Stimulated activated CD8-positive, alpha-beta memory T cell treated with anti-CD3 and anti-CD28 coated beads, Interleukin-4, amount 100 ng/mL, for 48 hours (primary cell): Measurements from ENCODE around the gene TMEM198.
A peak's percentile ranks its signal among the peaks of the same experiment; 100 is the strongest.

Experiments
- DNase-seq: peaks from one replicate; pipeline ENCODE4 v3.0.0-alpha.2; 2020

Gene TMEM198

DNA sequence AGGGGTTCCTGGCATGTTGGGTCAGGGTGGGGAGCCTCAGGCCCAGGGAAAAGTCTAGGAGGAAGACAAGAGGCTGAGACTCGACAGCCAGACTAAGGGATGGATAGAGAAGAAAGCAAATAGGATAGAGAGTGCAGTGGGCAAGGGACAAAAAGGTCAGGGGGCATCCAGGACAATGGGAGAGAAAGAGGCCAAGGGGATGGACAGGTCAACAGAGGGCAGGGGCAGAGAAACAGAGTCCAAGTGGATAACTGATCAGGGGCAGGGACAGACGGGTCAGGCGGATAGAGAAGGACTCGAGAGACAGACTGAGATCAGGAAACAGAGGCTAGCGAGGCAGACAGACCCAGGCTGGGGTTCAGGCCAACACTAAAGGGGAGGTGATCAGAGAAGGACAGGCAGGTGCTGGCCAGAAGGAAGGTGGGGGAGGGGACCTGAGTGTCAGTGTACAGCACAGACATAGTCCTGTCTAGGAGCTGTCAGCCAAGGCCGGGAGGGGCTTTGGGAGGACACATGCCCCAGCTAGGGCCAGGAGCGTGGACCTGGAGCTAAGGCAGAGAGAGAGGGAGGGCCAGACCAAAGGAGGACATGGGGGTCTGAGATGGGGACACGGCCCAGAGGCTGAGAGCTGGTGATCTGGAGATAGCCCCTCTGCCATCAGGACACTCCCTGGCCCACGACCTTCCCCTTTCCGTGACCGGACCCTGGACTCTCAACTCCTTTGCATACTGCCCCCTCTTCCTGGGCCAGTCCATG is 17.3 kb upstream of the TMEM198 start:
- no peak for DNase-seq

DNA sequence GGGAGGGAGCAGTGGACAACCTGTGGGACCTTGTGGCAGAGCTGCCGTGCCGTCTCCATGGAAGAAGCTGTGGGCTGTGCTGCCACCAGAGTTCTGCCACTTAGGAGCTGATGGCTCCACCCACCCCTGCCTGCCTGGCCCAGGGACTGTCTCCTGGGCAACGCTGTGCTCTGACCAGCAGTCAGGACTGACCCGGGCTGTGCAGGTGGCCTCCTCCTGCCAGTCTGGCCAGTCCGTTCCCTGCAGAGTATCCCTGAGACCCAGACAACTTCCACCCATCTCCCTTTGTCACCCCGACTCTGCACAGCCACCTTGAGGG is 16.8 kb upstream of the TMEM198 start:
- DNase-seq, result no peak

DNA sequence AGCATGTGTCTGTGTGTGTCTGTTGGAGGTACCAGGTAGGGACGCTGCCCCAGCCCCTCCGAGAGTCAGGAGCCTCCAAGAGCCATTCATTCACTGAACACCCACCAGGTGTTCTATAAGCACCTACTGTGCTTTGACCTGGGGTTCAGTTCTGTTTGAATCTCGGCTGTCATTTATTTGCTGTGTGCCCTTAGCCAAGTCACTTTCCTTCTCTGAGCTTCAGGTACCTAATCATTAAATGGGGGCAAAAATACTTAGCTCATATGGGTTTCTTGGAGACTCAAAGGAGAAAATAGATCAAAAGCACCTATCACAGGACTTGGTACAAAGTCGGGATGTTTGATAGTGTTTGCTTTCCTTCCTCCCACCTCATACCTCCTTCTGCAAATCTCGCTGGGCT is 16.4 kb upstream of the TMEM198 start:
- DNase-seq, result no peak

DNA sequence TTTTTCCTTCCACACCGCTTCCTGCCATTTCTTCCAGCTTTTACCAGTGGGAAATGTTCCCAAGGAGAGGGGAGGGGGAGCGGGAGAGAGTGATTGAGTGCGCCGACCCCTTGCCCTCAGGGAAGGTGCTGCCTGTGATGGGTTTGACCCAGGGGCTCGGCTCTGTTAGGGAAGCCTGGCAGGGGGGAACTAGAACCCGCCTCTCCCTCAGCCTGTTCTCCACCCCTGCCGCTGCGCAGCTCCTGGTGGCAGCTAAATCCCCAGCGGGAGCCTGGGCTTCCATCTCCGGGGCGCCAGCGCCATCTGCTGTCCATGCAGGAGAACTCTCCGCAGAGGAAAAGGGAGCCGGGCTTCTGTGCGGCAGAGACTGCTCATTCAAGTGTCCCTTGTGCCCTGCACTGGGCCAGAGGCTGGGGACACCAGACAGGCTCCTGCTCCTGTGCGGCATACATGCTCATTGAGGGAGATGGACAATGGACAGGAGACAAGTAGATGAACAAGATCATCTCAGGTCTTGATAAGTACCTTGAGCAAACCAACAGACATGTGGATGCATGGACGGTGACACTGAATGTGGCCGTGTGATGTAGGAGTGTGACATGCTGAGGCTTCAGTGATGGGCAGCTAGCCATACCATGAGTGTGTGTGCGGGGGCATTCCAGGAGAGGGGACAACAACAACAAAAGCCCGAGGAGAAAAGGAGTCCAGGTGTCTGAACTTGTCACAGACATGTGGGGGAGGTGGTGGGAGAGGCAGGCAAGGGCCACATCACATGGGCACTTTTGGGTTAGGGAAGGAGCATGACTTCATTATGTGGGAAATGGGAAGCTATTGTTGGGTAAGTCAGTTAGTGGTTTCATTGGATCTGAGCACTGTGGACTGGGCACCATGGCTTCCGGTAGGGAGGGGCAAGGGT is 13.5 kb upstream of the TMEM198 start:
- peak; percentile 93 for DNase-seq

DNA sequence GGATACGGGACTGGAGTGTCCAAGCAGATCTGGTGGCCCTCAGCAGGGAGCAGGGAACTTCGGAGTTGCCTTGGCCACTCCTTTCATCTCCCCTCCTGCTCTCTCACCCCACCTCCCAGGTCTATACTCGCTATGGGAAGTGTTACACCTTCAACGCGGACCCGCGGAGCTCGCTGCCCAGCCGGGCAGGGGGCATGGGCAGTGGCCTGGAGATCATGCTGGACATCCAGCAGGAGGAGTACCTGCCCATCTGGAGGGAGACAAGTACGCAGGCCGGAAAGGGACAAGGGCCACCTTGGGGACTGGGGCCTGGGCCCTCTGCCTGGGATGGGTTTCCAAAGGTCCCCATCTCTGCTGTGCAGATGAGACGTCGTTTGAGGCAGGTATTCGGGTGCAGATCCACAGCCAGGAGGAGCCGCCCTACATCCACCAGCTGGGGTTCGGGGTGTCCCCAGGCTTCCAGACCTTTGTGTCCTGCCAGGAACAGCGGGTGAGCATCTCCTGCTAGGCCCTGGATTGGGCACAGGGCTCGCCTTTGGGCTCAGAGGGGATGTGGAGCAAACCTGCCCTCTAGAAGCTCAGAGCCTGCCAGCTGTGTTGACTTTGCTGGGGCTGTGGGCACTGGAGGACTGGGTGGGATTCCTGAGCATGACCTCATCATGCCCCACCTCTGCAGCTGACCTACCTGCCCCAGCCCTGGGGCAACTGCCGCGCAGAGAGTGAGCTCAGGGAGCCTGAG is 12.0 kb upstream of the TMEM198 start:
- DNase-seq, result no peak

DNA sequence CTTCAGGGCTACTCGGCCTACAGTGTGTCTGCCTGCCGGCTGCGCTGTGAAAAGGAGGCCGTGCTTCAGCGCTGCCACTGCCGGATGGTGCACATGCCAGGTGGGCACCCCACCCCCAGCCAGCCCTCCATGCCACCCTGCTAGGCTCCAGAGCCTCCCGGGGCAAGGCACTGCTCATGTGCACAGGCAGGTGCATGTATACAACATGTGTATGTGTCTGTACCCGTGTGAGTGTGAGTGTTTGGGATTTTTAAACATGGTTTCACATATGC is 11.5 kb upstream of the TMEM198 start:
- no peak for DNase-seq

DNA sequence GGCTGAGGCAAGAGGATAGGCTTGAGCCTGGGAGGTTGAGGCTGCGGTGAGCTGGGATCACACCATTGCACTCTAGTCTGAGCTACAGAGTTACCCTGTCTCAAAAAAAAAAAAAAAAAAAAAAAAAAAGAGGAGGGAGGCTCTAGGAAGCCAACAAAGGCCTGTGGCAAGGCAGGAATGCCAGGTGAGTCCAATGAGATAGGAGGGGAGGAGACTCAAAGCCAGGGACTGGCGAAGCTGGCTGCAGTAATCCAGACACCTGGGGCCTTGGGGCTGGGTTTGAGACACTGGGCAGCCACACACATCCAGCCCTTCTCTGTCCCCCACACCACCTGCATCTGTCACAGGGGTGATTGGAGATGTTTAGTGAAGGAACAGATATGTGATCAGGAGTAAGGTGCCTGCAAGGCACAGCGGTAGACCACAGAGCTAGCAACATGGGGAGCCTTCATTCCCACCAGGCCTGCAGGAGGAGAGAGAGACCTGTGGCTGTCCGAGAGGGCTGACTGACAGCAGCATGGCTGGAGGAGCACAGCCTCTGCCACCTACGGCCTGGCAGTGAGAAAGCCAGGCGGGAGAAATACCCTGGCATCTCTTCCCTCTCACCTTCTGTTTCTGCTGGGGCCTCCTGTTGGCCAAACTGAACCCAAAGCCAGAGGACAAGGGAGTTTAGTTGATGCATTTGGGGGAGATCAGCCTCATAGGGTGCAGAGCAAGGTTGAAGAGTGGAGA is 9.7 kb upstream of the TMEM198 start:
- no peak for DNase-seq

DNA sequence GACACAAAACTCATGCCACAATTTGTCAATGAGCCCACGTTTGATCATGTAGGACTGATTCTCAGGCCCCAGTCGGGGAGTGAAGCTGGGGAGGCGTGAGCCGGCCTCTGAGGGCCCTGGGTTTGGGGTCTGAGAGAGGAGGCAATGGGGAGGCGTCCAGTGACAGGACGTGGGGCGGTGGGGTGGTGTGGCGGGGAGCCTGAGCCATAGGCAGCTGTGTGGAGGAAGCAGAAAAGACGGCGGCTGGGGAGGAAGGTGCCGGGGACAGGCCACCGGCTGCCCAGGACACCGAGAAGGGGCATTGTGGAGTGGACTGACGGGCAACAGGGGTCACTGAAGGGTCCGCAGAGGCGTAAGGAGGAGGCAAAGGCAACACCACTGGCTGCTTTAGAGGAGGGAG is 7.4 kb upstream of the TMEM198 start:
- DNase-seq, result no peak

DNA sequence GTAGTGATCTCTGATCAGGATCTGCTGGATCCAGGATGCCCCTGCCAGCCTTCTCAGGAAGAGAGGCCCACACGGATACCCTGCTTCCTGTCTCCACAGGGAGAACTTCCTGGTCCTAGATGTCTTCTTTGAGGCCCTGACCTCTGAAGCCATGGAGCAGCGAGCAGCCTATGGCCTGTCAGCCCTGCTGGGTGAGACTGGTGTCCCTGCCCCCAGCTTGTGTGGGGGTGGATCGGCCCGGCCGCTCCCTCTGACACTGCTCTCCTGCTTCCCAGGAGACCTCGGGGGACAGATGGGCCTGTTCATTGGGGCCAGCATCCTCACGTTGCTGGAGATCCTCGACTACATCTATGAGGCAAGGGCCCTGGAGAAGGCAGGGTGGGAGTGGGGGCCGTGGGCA is 6.9 kb upstream of the TMEM198 start:
- DNase-seq, result no peak

DNA sequence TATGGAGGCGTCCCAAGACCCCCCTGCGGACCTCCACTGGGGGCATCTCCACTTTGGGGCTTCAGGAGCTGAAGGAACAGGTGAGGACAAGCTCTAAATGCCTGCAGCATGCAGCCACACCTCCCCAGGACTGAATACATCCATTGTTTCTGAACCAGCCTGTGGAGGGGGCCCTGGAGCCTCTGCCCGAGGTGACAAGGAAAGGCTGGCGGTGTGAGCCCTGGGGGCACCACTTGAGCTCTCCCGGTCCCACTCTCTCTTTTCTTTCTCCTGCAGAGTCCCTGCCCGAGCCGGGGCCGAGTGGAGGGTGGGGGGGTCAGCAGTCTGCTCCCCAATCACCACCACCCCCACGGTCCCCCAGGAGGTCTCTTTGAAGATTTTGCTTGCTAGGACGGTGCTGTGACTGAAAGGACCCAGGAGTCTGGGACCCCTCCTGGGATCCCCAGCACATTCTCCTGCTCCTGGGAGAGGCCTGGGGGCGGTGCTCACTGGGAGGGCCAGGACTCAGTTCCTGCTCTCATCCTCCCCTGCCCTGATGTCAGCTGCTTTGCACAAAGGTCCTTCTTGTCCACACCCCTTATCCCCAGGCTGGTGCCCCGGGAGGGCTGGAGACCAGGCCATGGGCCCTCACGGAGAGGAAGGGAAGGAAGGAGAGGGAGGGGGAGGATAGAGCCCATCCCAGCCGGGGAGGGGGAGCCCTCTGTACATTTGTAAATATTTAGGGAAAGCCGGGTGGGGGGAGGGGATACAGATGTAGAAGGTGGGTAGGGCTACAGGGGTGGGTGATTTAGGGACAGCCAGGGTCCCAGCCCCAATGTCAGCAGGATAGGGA is 6.0 kb upstream of the TMEM198 start:
- DNase-seq, result no peak

DNA sequence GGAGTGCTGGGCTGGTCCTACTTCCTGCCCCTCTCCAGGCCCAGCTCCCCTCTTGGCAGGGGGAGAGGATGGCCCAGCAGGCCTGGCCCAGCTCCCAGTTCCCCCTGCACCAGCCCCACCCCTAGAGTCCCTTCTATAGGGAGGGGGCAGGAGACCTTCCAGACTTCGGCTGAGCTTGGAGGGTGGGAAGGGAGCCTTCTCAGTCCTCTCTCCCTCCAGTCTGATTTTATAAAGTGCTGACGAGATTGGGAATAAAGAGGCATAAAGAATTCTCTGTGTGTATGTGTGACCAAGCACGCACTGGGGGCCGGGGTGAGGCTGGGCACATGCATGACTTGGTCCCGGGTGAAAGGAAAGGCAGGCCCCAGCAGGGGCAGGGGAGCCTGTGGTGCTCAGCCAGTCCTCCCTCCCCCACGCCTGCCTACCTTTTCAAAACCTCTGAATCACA is 5.3 kb upstream of the TMEM198 start:
- DNase-seq, result no peak

DNA sequence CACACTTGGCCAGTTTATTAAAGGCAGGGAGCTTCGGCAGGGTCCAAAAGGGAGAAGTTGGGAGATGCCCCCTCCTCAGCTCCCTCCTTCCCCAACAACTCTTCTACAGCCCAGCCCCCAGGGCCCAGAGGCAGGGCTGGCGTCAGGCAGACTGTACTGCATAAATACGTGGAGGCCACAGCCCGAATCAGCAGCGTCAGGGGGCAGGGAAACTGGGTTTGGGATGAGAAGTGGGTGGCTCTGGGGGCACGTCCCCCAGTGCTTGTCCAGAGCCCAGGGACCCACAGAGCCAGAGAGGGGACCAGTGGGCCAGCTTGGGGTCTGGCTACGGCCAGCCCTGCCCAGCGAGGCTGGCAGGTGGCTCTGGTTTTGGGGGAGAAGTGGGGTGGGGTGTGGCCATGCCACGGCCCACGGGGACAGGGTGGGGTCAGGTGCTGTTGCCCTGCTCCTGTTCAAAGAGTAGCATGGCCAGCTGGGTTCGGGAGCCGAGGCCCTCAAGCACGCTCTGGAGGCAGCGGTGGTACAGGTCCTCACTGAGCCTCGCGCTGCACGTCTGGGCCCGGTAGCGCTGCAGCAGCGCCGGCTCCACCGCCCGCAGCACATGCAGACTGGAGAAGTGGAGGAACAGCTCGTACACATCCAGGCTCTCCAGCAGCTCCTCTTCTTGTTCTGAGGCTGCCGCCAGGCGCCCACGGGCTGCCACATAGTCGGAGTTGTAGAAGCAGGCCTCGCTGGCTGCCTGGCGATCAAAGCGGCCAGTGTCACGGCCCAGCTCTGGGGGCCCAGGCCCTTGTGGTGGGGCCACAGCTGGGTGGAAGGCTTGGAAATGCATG is 4.7 kb upstream of the TMEM198 start:
- no peak for DNase-seq

DNA sequence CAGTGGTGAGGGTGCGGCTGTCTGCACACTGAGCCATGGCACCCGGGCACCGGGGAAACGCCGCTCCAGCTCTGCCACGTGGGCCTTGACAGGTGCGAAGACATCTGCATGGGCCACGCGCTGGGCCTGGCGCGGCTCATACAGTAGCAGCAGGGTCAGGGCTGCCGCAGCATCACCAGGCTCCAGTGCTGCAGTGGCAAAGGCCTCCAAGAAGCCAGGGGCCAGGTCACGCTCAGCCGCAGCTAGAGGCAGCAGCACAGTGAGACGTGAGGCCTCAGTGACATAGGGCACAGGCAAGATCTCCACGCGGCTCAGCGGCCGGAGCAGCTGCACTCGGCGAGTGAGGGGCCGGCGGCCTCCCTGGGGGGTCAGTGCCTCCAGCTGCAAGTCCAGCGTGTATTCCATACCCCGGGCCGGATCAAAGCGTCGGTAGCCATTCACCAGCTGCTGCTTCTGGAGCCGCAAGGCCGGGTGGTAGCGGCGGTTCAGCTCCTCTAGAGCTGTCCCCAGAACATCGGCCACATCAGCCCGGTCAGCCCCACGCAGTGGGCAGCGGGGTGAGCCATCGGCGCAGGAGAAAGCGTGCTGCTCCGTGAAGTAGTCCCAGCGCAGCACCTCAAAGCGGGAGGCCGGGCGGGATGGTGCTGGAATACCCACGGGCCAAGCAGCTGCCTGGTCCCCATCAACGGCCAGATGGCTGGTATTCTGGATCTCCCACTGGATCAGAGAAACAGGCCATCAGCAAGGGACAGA is 3.7 kb upstream of the TMEM198 start:
- no peak for DNase-seq

DNA sequence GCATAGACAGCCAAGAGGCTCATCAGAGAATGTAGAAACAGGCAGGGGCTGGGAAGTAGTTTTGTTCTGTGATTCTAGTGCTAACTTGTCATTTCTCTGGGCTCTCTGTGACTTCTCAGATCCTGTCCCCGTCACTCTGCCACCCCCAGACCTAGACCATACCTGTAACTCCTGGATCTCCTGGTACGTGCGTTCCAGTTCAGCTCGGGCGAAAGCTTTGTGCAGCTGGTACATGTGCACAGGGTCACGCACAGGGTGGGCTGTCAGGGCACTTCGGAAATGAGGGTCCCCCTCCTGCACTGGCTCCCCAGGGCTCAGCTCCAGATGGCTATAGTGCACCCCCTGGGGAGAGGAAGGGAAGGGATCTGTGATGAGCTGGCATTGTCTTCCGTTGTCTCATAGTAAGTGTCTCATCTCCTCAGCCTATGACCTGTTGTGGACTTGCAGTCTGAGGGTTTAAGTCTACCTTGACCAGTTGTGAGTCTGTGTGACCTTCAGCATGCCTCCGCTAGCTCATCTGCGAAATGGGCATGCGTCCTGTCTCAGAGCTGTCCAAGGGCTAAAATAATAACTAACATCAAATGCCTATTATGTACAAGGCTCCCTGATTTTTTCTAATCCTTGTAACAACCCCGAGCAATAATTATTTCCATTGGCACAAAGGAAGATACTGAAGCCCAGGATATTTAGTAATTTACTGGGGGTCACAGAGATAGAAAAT is 2.9 kb upstream of the TMEM198 start:
- DNase-seq, result no peak

DNA sequence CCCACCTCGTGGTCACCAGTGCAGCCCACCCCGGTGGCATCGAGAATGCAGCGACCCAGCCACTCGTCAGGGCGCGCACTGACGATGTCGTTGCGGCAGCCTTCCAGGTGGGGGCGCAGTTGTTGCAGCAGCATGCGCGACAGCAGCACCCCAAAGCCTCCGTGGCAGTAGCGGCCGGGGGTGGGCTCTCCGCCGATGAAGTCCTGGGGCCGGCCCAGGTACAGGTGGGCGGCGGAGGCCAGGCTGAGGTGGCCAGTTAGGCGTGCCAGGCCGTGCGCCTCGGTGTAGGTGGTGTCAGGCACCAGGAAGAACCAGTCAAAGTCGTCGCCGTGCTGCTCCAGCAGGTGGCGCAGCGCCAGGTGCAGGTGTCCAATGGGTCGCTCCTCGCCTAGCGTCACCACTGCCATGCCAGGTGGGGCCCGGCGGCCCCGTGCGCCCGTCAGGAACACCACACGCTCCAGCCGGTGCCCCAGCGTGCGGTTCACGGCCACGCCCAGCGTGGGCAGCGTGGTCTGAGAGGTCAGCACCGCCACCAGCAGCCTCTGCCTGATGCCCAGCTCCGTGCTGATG is 2.1 kb upstream of the TMEM198 start:
- peak; percentile 92 for DNase-seq

DNA sequence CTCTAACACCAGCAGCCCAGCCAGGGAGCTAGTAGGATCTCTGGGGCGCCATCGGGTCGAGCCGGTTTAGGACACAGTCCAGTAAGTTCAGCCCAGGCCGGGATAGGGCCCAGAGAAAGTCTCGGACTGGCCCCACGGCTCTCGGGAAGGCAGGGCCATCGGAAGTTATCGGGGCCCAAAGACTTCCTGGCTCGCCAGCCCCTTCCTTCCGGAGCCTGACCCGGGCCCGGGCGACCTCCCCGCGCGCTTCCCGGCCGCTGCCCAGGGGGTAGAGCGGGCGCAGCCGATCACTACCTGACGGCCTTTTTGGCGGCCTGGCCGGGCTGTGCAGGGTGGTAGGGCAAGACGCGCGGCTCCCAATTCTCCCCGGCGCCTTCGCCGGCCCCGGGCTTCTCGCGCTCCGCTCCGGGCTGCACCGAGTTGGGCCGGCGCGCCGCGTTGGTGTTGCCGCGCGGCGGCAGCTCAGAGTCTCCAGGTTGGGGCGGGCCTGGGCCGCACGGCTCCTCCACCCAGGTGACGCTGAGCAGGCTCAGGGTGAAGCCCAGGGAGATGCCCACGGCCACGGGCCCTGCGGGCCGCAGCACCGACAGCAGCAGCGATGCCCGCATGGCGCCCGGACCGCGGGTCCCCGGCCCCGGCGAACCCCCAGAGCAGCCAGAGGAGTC is 765 bp upstream of the TMEM198 start:
- DNase-seq, result peak; percentile 52

DNA sequence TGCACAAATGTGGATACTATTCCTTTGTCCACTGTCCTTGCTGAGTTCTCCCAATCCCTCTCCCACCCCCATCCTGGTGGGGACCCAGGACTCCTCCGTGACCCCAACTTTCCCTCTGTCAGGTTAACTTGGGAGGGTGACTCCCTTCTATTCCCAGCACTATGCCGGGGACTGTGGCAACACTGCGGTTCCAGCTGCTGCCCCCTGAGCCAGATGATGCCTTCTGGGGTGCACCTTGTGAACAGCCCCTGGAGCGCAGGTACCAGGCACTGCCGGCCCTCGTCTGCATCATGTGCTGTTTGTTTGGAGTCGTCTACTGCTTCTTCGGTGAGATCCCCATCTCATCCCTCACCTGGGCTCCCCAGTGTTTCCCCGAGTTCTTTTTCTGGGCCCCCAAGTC is 739 bp downstream of the TMEM198 start:
- DNase-seq, result no peak

DNA sequence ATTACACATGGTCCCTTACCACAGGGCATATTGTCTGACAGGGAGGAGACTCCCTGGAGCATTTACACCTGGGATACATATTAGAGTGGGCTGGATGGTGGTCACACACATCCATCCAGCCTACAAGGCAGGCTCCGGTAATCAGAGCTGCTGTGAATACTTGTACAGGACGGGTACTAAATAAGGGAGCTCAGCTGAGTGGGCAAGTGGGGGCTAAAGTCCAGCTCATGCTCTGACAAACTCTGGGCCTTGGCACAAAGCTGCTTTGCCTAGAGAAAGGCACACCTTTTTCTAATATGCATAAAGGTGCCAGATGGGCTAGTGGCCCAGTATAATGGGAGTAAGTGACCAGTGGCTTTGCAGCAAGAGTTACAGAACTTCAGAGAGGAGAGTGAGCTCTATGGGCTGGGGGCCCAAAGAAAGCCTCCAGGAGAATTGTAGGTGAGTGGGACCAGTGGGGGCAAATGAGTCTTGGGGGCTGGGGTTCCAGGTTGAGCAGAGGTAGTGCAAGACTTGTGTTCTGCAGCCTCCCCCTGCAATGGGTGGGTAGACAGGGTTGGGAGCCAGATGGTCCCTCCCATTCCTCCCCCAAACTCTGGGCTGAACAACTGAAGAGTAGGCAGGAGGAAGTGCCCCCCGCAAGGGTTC is 1.6 kb downstream of the TMEM198 start:
- DNase-seq, result no peak
